MM.1S (cell line): ENCODE results near the gene CFAP45.

ENCODE experiments used
- DNase-seq: peaks from one replicate; pipeline ENCODE4 v3.0.0-alpha.2; 2015
- H2AFZ ChIP-seq: fragments of 300-600 bp; sonication (generic); 2 replicates; pipeline ENCODE4 v1.6.0; 2016; ENCODE audit warnings: antibody characterized with exemption, low read length
- H3F3A ChIP-seq: fragments of 300-600 bp; sonication (generic); 2 replicates; pipeline ENCODE4 v1.6.1; 2016; ENCODE audit warnings: mild to moderate bottlenecking, antibody characterized with exemption, low read length, moderate library complexity, mixed read lengths; ENCODE audit not compliant: insufficient read depth
- H3K27ac ChIP-seq: fragments of 300-600 bp; sonication (generic); 2 replicates; pipeline ENCODE4 v1.5.1; 2016; ENCODE audit warnings: mild to moderate bottlenecking, low read length
- H3K27me3 ChIP-seq: fragments of 300-600 bp; sonication (generic); replicated peaks from 2 replicates; pipeline ENCODE4 v1.6.0; 2016; ENCODE audit warnings: low read length; ENCODE audit not compliant: insufficient read depth
- H3K36me3 ChIP-seq: fragments of 300-600 bp; sonication (generic); replicated peaks from 2 replicates; pipeline ENCODE4 v1.6.1; 2016; ENCODE audit warnings: mild to moderate bottlenecking, low read length, mixed read lengths; ENCODE audit not compliant: insufficient read depth
- H3K4me1 ChIP-seq: fragments of 300-600 bp; sonication (generic); 2 replicates; pipeline ENCODE4 v1.6.1; 2016; ENCODE audit warnings: low read length, mixed read lengths
- H3K4me2 ChIP-seq: fragments of 300-600 bp; sonication (generic); 2 replicates; pipeline ENCODE4 v1.6.0; 2016; ENCODE audit warnings: low read depth, low read length
- H3K4me3 ChIP-seq: fragments of 300-600 bp; sonication (generic); 2 replicates; pipeline ENCODE4 v1.5.1; 2016; ENCODE audit warnings: low read length, mixed read lengths
- H3K79me2 ChIP-seq: fragments of 300-600 bp; sonication (generic); 2 replicates; pipeline ENCODE4 v1.6.1; 2016; ENCODE audit warnings: mixed run types, low read length, mixed read lengths
- H3K9ac ChIP-seq: fragments of 300-600 bp; sonication (generic); 2 replicates; pipeline ENCODE4 v1.6.1; 2016; ENCODE audit warnings: low read length, mixed read lengths
- H3K9me2 ChIP-seq: fragments of 300-600 bp; sonication (generic); replicated peaks from 2 replicates; pipeline ENCODE4 v1.6.1; 2016; ENCODE audit warnings: mild to moderate bottlenecking, low read length, mixed read lengths; ENCODE audit not compliant: insufficient read depth
- H3K9me3 ChIP-seq: fragments of 300-600 bp; sonication (generic); replicated peaks from 2 replicates; pipeline ENCODE4 v1.6.1; 2016; ENCODE audit warnings: mild to moderate bottlenecking, low read length, mixed read lengths; ENCODE audit not compliant: insufficient read depth
- H4K20me1 ChIP-seq: fragments of 300-600 bp; sonication (generic); 2 replicates; pipeline ENCODE4 v1.6.1; 2016; ENCODE audit warnings: mild to moderate bottlenecking, low read length, moderate library complexity, mixed read lengths; ENCODE audit not compliant: insufficient read depth
- CTCF ChIP-seq: fragments of 300-600 bp; sonication (generic); IDR thresholded peaks from 2 replicates; pipeline ENCODE4 v1.5.1; 2016; ENCODE audit warnings: antibody characterized with exemption, low read length, mixed read lengths
- EZH2 ChIP-seq: fragments of 300-600 bp; sonication (generic); optimal IDR thresholded peaks from 2 replicates; pipeline ENCODE3; 2017; ENCODE audit warnings: low read depth, mild to moderate bottlenecking, antibody characterized with exemption, low read length, mixed read lengths
- EZH2phosphoT487 ChIP-seq: fragments of 300-600 bp; sonication (generic); IDR thresholded peaks from 2 replicates; pipeline ENCODE4 v1.6.1; 2018; ENCODE audit warnings: antibody characterized with exemption, low read length

Gene CFAP45

DNA sequence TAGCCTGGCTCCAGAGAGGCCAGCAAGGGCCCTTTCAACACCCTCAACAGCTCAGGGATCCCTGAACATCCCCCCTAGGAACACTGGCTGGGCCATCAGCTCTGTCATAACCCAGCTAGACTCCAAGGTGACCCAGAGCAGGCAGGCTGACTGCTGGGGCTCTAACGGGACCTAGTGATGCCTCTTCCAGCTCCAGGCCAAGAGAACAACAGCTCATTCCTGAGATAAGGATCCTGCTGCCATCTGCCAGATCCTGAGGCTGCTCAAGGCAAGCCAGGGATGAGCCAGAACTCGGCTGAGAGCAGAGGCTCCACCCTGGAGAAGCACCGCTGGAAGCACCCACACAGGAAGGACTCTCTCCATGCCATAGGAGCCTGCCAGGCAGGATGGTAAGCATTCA is 39.5 kb downstream of the CFAP45 start:
- H3K9me2 ChIP-seq: no peaks in the 10 kb centered on the region
- DNase-seq: no peak
- no peak for TF ChIP-seq EZH2
- no peak for TF ChIP-seq EZH2phosphoT487
- no peak for TF ChIP-seq CTCF
- H2AFZ ChIP-seq: no peak overlapping the region
- no peaks in the 10 kb centered on the region for H3K27me3 ChIP-seq
- H3F3A ChIP-seq: no peaks in the 10 kb centered on the region
- H3K9me3 ChIP-seq: no peaks in the 10 kb centered on the region
- no peak overlapping the region for H3K27ac ChIP-seq
- H3K9ac ChIP-seq: no peak overlapping the region
- no peaks in the 10 kb centered on the region for H4K20me1 ChIP-seq
- no peak overlapping the region for H3K4me2 ChIP-seq
- H3K4me3 ChIP-seq: no peak overlapping the region
- H3K36me3 ChIP-seq: no peaks in the 10 kb centered on the region
- H3K4me1 ChIP-seq: no peaks in the 10 kb centered on the region
- H3K79me2 ChIP-seq: no peaks in the 10 kb centered on the region

GRCh38 chr1:159859767-159860322 is 40.1 kb downstream of the CFAP45 start:
- DNase-seq: no peak
- Histone ChIP-seq H3K4me1 (no peaks in the 10 kb centered on the region), H3K79me2 (no peaks in the 10 kb centered on the region), H3K9ac (no peak overlapping the region), H3K9me3 (no peaks in the 10 kb centered on the region), H3K4me2 (no peak overlapping the region), H3K9me2 (no peaks in the 10 kb centered on the region), H3K27ac (no peak overlapping the region), H3K36me3 (no peaks in the 10 kb centered on the region), H3K4me3 (no peak overlapping the region), H3K27me3 (no peaks in the 10 kb centered on the region), H4K20me1 (no peaks in the 10 kb centered on the region), H2AFZ (no peak overlapping the region), H3F3A (no peaks in the 10 kb centered on the region)
- TF ChIP-seq EZH2phosphoT487 (no peak), EZH2 (no peak), CTCF (no peak)

- peaks cover 8% of the 10 kb centered on the region; the same call in 1 of the 2 replicates for H3F3A ChIP-seq
- no peaks in the 10 kb centered on the region for H4K20me1 ChIP-seq
- no peaks in the 10 kb centered on the region for H3K36me3 ChIP-seq
- H3K9me2 ChIP-seq: no peaks in the 10 kb centered on the region
- H3K27ac ChIP-seq: no peak overlapping the region
- H3K27me3 ChIP-seq: no peaks in the 10 kb centered on the region
- H3K79me2 ChIP-seq: no peaks in the 10 kb centered on the region
- H3K4me3 ChIP-seq: no peak overlapping the region
- H3K9me3 ChIP-seq: no peaks in the 10 kb centered on the region
- no peak for TF ChIP-seq CTCF
- no peak for TF ChIP-seq EZH2phosphoT487
- TF ChIP-seq EZH2: no peak
- H3K4me2 ChIP-seq: no peak overlapping the region
- H2AFZ ChIP-seq: no peak overlapping the region
- no peaks in the 10 kb centered on the region for H3K4me1 ChIP-seq
- DNase-seq: no peak
- no peak overlapping the region for H3K9ac ChIP-seq
Observed at GRCh38 chr1:159857889-159858288, 42.1 kb downstream of the CFAP45 start.
